Nephron progenitor cell (in vitro differentiated cells): ENCODE measurements around the gene PTGS1.
A peak's percentile ranks its signal among the peaks of the same experiment; 100 is the strongest.

ENCODE experiments used
- DNase-seq: peaks from one replicate; pipeline ENCODE4 v3.0.0; 2021
- H3K27ac Mint-ChIP-seq: 2 replicates; pipeline ENCODE4 v1.8.0; 2021; ENCODE audit warnings: mild to moderate bottlenecking, moderate library complexity, mixed read lengths
- H3K27me3 Mint-ChIP-seq: 2 replicates; pipeline ENCODE4 v1.8.0; 2021; ENCODE audit warnings: mild to moderate bottlenecking, low read depth, mixed read lengths; ENCODE audit not compliant: poor library complexity
- H3K36me3 Mint-ChIP-seq: 2 replicates; pipeline ENCODE4 v1.8.0; 2021; ENCODE audit warnings: low read depth, mixed read lengths
- H3K4me1 Mint-ChIP-seq: 2 replicates; pipeline ENCODE4 v1.8.0; 2021; ENCODE audit warnings: mixed read lengths
- H3K4me3 Mint-ChIP-seq: 2 replicates; pipeline ENCODE4 v1.8.0; 2021; ENCODE audit warnings: mild to moderate bottlenecking, moderate library complexity, mixed read lengths
- H3K9me3 Mint-ChIP-seq: 2 replicates; pipeline ENCODE4 v1.8.0; 2021; ENCODE audit warnings: mild to moderate bottlenecking, moderate library complexity, mixed read lengths
- CTCF ChIP-seq: fragments of 200-600 bp; sonication (generic); IDR thresholded peaks from 2 replicates; pipeline ENCODE4 v1.5.0; 2021; ENCODE audit warnings: antibody characterized with exemption

The PTGS1 gene

GRCh38 chr9:122342323-122343050 lies 28.3 kb upstream of the PTGS1 start:
- no peak overlapping the region for H3K4me3 Mint-ChIP-seq
- no peaks in the 10 kb centered on the region for H3K9me3 Mint-ChIP-seq
- no peaks in the 10 kb centered on the region for H3K36me3 Mint-ChIP-seq
- DNase-seq = no peak
- TF ChIP-seq CTCF = no peak
- no peak overlapping the region for H3K27ac Mint-ChIP-seq
- H3K4me1 Mint-ChIP-seq = peaks cover 18% of the 10 kb centered on the region
- peaks cover 83% of the 10 kb centered on the region for H3K27me3 Mint-ChIP-seq

- H3K9me3 Mint-ChIP-seq = no peaks in the 10 kb centered on the region
- H3K4me1 Mint-ChIP-seq = peaks cover 15% of the 10 kb centered on the region
- H3K4me3 Mint-ChIP-seq = peak overlapping the region; percentile 82
- DNase-seq = peak; percentile 64
- H3K27me3 Mint-ChIP-seq = peaks cover 81% of the 10 kb centered on the region
- no peaks in the 10 kb centered on the region for H3K36me3 Mint-ChIP-seq
- H3K27ac Mint-ChIP-seq = no peak overlapping the region
- TF ChIP-seq CTCF = no peak
Observed at GRCh38 chr9:122346478-122347347, 24.1 kb upstream of the PTGS1 start.

GRCh38 chr9:122347348-122348287 lies 23.2 kb upstream of the PTGS1 start:
- Mint-ChIP-seq H3K9me3 (no peaks in the 10 kb centered on the region), H3K27me3 (peaks cover 76% of the 10 kb centered on the region), H3K27ac (no peak overlapping the region), H3K4me3 (peak overlapping the region; percentile 82), H3K4me1 (peaks cover 15% of the 10 kb centered on the region), H3K36me3 (no peaks in the 10 kb centered on the region)
- no peak for TF ChIP-seq CTCF
- DNase-seq = no peak

GRCh38 chr9:122348288-122348777 lies 22.5 kb upstream of the PTGS1 start:
- peaks cover 78% of the 10 kb centered on the region for H3K27me3 Mint-ChIP-seq
- H3K27ac Mint-ChIP-seq = no peak overlapping the region
- H3K4me3 Mint-ChIP-seq = peak overlapping the region; percentile 82
- no peaks in the 10 kb centered on the region for H3K9me3 Mint-ChIP-seq
- no peak for DNase-seq
- no peaks in the 10 kb centered on the region for H3K36me3 Mint-ChIP-seq
- TF ChIP-seq CTCF = no peak
- peaks cover 15% of the 10 kb centered on the region for H3K4me1 Mint-ChIP-seq

GRCh38 chr9:122348791-122349190 lies 22.0 kb upstream of the PTGS1 start:
- TF ChIP-seq CTCF = no peak
- Mint-ChIP-seq H3K27ac (no peak overlapping the region), H3K4me1 (peaks cover 15% of the 10 kb centered on the region), H3K27me3 (peaks cover 80% of the 10 kb centered on the region), H3K4me3 (peak overlapping the region; percentile 82), H3K9me3 (no peaks in the 10 kb centered on the region), H3K36me3 (no peaks in the 10 kb centered on the region)
- DNase-seq = no peak
